Activated CD4-positive, alpha-beta T cell treated with anti-CD3 and anti-CD28 coated beads, Interleukin-2, amount 50 U/mL, for 48 hours (primary cell): ENCODE results near the gene AFMID.
A peak's percentile ranks its signal among the peaks of the same experiment; 100 is the strongest.

ENCODE experiments used
- DNase-seq, 2 experiments: peaks; one replicate each; pipeline ENCODE4 v3.0.0-alpha.2; 2020

The AFMID gene

DNA sequence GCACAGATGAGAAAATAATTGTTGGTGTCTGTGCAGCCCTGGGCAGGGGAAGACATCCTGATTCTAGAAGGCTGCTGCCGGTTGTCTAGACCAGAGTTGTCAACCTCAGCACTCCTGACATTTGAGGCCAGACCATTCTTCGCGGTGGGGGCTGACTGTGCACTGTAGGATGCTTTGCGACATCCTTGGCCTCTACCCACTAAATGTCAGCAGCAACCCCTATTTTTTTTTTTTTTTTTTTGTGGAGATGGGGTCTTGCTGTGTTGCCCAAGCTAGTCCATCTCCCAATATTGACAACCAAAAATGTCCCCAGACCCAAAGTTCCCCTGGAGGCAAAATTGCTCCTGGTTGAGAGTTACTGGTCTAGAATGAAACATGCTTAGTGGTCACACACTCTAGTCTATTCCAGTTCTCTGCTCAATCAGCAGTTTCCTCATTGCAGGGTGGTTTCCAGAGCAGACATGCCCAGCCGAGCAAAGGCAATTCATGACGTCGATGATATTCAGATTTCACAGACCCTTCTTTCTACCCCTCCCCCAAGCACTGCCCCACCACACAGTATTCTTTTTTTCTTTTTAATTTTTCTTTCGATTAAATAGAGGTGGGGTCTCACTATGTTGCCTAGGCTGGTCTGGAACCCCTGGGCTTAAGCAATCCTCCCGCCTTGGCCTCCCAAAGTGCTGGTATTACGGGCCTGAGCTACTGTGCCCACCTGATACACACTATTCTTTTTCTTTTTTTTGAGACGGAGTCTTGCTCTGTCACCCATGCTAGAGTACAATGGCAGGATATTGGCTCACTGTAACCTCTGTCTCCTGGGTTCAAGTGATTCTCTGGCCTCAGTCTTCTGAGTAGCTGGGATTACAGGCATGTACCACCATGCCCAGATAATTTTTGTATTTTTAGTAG is 32.0 kb upstream of the AFMID start:
- no peak for DNase-seq

DNA sequence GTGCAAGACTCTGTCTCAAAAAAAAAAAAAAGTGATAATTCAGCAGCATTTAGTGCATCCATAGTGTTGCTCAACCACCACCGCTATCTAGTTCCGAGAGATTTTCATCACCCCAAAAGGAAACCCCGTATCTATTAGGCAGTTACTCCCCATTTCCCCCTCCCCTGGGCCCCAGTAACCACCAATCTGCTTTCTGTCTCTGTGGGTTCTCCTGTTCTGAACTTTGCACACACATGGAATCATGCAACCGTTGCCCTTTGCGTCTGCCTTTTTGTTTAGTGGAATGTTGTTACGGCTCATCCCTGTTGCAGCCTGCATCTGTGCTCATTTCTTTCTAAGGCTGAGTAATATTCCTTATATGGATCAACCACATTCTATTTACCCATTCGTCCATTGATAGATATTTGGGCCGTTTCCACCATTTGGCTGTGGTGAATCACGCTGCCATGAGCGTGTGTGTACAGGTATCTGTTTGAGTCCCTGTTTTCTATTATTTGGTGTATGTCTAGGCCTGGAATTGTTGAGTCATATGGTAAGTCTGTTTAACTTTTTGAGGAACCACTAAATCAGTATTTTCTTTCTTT is 27.5 kb upstream of the AFMID start:
- peak in 1 of 2 experiments; percentile 52 for DNase-seq

DNA sequence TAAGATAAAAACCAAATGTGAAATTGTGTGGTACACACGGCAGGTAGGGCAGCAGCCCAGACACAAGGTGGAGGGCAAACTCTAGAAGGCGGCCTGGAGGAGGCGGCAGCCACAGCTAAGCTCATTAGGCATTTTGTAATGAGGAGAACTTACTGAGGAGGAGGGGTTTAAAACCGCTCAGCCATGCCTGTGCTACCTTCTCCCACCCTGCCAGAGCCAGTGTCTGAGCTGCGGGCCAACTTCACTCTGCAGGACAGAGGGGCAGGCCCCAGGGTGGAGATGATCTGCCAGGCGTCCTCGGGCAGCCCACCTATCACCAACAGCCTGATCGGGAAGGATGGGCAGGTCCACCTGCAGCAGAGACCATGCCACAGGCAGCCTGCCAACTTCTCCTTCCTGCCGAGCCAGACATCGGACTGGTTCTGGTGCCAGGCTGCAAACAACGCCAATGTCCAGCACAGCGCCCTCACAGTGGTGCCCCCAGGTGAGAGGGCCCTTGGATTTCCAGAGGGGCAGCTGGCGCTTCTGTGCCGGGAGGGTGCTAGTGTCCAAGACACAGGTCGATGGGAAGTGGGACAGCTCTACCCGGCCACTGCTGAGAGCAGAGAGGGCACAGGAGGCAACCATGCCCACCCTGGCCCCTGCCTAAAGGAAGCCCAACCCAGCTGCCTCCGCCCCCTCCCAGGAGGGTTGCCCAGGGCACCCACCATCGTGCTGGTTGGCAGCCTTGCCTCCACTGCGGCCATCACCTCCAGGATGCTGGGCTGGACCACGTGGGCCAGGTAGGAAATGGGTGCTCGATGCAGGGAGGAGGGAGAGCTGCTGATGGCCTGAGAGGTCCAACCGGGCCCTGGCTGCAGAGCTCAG is 23.0 kb upstream of the AFMID start:
- DNase-seq: no peak

DNA sequence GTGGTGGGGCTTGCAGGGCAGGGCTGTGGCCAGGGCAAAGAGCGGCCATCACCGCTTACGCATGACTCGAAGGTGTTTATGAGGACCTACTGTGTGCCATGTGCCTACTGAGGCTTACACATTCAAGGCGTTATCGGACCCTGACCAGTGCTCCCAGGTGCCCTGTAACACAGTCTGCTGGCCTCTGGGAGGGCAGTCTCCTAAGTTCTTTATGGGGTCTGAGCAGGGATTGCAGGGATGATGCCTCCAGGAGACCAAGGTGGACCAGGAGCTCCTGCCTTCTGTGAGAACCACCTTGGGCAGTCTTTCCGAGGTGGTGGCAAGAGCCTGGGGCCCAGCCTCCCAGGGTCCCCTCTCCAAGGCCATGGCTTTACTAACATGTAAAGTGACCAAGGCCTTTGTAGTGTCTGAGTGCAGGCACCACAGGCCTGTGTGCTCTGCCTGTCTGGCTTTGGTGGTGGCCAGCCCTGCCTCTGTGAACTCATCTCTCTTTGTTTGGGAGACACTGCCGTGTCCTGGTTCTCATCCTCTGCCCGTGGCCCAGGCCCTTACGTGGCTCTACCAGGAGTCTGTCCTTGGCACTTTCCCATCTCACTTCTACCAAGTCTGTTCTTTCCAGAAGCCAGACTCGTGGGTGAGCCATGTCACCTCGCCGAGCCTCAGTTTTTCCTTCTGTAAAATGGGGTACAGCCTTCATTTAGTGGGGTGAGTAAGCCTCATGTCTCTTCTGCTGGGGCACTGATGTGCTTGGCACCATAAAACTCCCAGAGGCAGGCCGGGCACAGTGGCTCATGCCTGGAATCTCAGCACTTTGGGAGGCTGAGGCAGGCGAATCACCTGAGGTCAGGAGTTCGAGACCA is 22.2 kb upstream of the AFMID start:
- no peak for DNase-seq

DNA sequence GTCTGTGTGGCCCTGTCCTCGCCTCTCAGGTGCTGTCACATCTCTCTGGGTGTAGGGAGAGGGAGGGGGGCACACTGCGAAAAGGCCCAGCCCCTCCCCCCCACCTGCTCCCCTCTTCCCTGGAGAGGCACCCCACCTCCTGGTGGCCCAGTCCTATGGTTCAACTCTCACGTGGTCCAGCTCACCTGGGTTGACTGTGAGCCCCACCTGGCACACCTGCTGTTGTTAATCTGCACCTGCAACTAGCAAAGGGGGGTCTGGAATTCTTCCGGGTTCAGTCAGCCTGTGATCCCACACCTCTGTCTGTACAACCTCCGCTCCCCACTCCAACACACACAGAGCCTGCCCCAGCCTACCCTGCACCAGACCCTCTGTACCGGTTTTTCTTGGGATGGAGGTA is 20.7 kb upstream of the AFMID start:
- no peak for DNase-seq

DNA sequence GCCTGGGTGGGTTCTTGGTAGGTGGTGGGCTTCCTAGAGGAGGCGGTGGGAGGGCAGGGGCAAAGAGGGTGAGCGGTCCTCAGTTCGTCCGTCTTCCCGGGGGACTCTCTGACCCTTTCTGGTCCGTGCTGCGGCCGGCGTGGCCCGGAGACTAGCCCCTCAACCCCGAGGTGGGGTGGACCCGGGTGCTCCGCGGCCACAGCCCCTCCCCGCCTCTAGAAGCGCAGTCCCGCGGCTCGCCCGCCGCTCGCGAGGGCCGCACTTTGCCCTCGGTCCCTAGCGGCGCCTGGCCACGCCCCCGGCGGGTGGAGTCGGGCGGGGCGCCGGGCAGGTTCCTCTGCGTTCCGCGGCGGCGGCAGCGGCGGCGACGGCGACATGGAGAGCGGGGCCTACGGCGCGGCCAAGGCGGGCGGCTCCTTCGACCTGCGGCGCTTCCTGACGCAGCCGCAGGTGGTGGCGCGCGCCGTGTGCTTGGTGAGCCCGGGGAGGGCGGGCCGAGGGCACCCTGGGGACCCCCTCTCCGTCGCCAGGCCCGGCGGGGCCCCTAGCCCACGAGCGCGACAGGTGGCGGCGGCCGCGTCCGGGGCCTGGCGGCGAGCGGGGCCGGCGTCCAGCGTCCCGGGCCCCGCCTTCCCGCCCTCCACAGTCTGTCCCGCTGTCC is 18.8 kb upstream of the AFMID start, which contains the start of gene SYNGR2:
Gene SYNGR2 (plus strand): TSS at position 340 of the 661 bp plus-strand sequence. CDS start 36 bp downstream, at position 376.
- DNase-seq: peak; percentile 85 to 87

DNA sequence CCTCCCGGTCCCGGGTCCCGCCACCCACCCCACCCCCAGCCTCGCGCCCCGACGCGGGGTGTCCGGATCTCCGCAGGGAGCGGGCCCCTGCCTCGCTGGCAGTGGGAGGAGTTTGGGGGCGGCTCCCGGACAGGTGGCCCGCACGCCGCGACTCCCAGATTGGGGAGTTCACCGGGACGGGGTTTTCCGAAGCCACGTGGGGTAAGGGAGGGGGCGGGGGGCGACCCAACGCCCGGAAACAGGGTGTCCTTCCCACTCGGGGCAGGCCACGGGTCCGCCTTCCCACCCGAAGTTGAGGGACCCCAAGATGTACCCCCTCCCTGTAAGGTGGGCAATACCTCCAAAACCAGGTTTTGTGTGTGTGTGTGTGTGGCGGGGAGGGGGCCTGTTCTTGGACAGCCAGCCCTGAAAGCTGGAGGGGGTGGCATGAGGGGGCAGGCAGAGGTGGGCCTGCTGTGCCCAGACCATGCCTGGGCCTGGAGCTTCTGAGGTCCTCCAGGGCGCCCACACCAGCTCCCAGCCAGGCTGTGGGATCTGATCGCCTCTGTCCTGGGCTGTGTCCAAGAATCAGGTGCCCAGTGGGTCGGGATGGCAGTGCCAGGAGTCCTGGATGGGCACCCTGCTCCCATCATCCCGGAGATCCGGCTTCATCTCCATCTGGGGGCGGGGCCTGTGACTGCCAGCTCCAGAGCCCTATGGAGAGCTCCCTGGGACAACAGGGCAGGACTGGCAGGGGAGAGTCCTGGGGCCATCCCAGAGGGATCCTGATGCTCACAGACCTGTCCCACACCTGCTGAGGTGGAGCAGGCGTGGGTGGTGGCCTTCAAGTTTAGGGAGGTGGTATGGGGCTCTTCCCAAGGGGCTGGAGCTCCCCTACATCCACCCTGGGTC is 18.0 kb upstream of the AFMID start:
- DNase-seq: peak; percentile 67 to 74

DNA sequence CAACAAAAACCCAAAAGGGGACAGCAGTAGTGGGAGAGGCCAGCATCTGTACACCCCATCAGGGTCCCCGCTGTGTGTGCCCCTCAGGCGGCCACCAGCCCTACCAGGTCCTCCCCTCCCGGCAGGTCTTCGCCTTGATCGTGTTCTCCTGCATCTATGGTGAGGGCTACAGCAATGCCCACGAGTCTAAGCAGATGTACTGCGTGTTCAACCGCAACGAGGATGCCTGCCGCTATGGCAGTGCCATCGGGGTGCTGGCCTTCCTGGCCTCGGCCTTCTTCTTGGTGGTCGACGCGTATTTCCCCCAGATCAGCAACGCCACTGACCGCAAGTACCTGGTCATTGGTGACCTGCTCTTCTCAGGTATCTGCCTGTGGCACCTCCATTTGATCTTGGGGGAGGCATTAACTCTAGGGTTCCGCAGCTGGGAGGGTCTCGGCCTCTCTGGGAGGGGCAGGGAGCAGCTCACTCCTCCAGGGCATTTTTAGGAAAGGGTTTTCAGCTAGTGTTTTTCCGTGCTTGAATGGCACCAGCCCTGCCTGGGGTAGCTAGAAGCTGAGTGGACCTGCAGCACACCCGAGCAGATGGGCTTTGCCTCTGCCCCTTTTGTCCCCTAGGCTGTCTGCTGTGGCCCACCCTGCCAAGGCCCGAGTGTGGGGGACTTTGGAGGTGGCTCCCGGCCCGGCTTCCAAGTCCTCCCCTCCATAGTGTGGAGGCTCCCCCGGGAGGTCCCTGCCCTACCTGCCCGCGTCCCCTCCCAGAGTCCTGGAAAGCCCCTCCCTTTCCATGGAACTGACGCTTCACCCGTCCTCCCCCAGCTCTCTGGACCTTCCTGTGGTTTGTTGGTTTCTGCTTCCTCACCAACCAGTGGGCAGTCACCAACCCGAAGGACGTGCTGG is 16.2 kb upstream of the AFMID start:
- peak in 1 of 2 experiments; percentile 18 for DNase-seq

DNA sequence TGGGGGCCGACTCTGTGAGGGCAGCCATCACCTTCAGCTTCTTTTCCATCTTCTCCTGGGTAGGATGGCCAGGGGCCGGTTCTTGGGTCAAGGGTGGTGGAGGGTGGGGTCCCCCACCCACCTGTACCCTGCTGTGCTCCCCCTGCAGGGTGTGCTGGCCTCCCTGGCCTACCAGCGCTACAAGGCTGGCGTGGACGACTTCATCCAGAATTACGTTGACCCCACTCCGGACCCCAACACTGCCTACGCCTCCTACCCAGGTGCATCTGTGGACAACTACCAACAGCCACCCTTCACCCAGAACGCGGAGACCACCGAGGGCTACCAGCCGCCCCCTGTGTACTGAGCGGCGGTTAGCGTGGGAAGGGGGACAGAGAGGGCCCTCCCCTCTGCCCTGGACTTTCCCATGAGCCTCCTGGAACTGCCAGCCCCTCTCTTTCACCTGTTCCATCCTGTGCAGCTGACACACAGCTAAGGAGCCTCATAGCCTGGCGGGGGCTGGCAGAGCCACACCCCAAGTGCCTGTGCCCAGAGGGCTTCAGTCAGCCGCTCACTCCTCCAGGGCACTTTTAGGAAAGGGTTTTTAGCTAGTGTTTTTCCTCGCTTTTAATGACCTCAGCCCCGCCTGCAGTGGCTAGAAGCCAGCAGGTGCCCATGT is 15.4 kb upstream of the AFMID start:
- DNase-seq: peak in 1 of 2 experiments; percentile 13

DNA sequence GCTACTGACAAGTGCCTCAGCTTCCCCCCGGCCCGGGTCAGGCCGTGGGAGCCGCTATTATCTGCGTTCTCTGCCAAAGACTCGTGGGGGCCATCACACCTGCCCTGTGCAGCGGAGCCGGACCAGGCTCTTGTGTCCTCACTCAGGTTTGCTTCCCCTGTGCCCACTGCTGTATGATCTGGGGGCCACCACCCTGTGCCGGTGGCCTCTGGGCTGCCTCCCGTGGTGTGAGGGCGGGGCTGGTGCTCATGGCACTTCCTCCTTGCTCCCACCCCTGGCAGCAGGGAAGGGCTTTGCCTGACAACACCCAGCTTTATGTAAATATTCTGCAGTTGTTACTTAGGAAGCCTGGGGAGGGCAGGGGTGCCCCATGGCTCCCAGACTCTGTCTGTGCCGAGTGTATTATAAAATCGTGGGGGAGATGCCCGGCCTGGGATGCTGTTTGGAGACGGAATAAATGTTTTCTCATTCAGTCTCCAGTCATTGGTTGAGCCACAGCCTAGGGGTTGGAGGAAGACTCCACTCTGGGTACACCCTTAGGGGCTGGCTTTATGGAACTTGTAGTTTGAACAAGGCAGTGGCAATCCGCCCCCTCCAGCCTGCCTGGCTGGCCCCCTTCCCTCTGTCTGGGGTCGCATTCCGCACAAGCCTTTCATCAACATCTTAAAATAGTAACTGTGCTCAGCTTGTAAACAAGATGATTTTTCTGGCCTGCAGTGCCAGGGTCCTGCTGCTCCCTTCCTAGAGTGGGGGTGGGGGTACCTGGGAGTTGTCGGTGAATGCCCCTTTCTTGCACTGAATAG is 14.7 kb upstream of the AFMID start:
- DNase-seq: peak in 1 of 2 experiments; percentile 19

DNA sequence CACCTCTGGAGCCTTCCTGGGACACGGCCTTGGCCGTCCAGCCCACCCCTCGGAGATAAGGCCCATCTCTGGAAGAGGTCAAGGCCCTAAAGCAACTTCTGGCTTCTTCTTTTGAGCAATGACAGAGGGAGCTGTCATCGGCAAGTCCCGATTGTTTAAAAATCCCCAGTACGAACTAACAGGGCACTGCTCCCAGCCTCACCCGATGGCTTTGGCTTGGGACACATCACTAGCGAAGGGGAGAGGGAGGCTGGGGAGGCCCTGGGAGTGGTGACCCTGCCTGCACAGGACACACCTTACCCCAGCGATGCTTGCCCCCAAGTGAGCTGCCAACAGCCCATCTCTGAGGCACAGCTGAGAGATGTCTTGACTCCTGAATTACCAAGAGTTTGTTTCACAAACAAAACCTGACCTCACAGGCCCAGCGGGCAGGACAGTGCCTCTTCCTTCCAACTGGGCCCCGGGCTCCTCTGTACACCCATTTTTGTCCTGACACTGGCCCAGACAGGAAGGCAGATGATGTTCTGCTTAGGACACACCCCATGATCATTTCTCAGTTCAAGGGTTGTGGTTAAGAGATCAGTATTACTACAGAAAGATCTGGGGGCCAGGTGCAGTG is 14.0 kb upstream of the AFMID start:
- peak in 1 of 2 experiments; percentile 21 for DNase-seq

DNA sequence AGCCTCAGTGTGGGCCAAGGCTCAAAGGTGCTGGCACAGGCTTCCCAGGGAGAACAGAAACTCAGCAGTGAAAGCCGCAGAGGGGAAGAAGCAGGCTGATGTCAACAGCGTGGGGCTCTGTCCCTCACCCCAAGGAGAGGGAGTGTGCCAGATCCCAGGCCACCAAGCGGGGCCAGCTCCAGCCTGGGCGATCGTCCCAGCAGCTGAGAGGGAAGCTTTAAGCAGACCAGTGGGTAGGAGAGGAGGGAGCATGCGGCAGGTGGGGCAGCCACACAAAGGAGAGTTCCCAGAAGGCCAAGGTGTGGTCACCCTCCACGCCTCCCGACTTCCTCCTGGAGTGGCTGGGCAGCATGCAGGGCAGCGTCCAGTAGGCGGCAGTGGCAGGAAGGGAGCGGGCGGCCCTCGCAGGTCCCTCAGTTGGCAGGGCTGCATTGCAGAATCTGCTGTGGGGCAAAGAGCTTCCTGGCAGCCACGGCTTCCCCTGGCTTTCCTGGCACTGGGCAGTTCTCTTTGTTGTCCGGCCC is 12.8 kb upstream of the AFMID start:
- DNase-seq: no peak

DNA sequence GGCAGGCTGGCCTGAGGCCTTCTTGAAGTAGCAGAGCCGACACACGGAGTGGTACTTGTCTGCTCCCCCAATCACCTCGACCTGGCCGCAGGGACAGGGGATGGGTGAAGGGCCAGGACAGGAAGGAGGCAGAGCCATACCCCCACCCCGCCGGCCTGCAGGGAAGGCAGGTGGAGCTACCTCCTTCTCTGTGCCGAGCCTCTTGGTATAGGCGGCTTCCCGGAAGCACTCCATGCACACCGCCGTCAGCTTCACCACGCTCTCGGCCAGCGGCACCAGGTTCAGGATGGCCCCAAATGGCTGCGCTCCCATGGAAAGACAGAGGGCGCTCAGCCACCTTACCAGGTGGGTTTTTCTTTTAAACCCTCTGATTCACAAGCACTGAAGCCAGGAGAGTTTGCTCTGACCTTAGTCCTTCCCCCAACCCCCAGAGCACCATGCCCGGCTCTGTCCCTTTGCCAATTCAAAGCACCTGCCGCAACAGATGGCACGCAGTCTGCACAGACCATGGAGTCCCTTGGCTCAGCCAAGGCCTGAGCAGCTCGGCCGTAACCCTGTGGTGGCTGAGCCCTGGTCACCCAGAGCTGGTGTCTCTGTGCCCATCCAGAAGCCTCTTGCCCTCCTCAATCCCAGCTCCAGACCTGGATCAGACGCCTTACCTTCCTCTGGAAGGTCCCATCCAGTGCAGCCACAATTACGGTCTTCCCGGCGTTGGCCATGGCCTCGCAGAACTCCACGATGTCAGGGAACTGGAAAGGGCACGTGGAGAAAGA is 12.1 kb upstream of the AFMID start:
- no peak for DNase-seq

DNA sequence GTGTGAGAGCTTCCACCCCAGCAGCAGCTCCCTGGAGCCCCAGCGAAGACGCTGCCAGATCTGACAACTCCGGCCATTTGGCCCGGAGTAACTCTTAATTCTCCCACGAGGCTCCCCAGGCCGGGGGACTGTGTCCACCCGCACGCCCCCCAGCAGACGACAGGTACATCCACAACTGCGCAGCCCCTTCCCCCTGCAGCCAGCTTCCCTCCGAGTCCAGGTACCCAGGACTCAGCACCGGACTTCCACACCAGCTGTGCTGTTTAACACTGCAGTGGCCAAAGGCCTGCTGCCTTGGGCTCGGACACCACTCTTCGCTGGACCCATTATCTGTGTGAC is 11.6 kb upstream of the AFMID start:
- no peak for DNase-seq

DNA sequence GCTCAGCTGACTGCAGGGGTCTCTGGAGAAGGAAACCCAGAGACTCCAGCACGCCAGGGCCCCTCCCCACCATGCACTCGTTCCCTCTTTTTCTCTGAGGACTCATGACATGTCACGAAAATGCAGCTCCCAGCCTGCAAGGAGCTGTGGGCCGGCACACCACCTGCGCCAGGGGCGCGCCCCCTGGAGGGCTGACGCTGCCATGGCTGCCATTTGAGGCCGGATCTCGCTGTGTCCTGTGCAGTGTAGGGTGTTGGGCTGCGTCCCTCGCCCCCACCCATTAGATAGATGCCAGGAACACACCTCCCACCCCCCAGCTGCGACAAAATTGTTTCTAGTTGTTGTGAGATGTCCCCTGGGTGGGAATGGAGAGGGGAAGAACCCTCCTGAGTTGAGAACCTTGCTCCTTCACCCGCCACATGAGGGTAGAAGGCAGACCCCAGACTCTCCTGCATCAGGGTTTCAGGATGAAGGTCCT is 10.6 kb upstream of the AFMID start:
- DNase-seq: peak; percentile 77 to 83

DNA sequence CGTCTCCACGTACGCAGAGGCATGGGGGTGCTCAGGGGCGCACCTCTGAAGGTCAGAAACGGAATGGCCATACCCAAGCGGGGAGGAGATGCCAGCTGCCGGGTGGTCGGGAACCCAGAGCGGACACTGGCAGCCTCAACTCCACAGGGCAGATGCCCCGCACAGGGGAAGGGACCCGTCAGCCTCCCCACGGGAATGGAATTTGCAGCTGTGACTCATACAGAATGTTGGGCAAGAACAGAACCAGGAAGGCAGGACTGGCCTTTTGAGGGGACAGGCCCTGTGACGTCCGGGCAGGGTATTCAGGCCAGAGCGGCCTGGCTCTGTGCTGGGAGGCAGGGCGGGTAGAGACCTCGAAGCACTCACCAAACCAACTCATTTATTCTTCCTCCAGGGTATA is 7.8 kb upstream of the AFMID start:
- DNase-seq: no peak
